ENCODE measurements around the gene WASF1. TPM values are rescaled to one million over a fixed set of nuclear protein-coding genes. Genes with fewer than 3 reads are reported as not detected.

Gene WASF1
- total and polyA plus RNA-seq, 2 donors (not counting 3 experiments of a cell fraction or from before 2014, with no cell fraction given): 20.9 to 27.5 TPM

DNA sequence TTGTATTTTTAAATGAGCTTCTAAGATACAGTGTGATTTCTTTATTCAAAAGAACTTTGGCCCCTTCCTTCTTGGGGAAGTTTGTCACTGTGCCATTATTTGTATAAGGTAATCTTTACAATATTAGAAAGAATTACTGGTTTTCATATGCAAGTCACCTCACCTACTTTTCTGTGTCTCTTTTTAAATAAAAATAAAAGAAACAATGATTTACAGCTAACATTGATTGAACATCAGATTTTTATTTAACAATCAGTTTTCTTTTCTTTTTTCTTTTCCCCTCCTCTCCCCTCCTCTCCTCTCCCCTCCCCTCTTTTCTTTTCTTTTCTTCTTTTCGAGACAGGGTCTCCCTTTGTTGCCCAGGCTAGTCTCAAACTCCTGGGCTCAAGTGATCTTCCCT, 46.8 kb upstream of the WASF1 start:
- Histone ChIP-seq H3K4me2 (ENCODE audit: insufficient read depth, low read length) (no peak overlapping the region), H2AFZ (ENCODE audit: low read depth, low read length) (no peak overlapping the region), H3K4me1 (ENCODE audit: control insufficient read depth, extremely low read depth, insufficient read depth, low read length) (no peaks in the 10 kb centered on the region), H3K9ac (replicated peaks; ENCODE audit: extremely low read depth, insufficient read depth, low read length) (no peak overlapping the region), H4K20me1 (replicated peaks; ENCODE audit: control insufficient read depth, extremely low read depth, insufficient read depth, low read length) (no peaks in the 10 kb centered on the region), H3K36me3 (ENCODE audit: control insufficient read depth in 2 of 2, extremely low read depth in 1 of 2, insufficient read depth in 2 of 2, low read length in 2 of 2) (peaks cover 0 to 2% of the 10 kb centered on the region in 2 experiments), H3K27me3 (ENCODE audit: control insufficient read depth in 2 of 2, insufficient read depth in 2 of 2, low read length in 2 of 2) (no peaks in the 10 kb centered on the region), H3K9me3 (replicated peaks; ENCODE audit: control insufficient read depth, insufficient read depth, low read length) (no peaks in the 10 kb centered on the region), H3K4me3 (replicated peaks in 1 of 3; ENCODE audit: insufficient read depth in 1 of 3, low read depth in 1 of 3, low read length in 3 of 3) (no peak overlapping the region), H3K79me2 (ENCODE audit: control insufficient read depth, insufficient read depth, low read length) (no peaks in the 10 kb centered on the region), H3K9me1 (replicated peaks; ENCODE audit: control insufficient read depth, extremely low read depth, insufficient read depth, low read length) (no peaks in the 10 kb centered on the region), H3K27ac (ENCODE audit: insufficient read depth, low read depth, low read length) (no peak overlapping the region)
- CTCF ChIA-PET: no interaction called here
- TF ChIP-seq EZH2 (IDR thresholded peaks at IDR 0.05; ENCODE audit: borderline replicate concordance, low read depth, low read length, severe bottlenecking): no peak
- no peak for TF ChIP-seq FOS (IDR thresholded peaks at IDR 0.05; ENCODE audit: borderline replicate concordance, insufficient read depth, low read length)
- TF ChIP-seq, protein P1, sequence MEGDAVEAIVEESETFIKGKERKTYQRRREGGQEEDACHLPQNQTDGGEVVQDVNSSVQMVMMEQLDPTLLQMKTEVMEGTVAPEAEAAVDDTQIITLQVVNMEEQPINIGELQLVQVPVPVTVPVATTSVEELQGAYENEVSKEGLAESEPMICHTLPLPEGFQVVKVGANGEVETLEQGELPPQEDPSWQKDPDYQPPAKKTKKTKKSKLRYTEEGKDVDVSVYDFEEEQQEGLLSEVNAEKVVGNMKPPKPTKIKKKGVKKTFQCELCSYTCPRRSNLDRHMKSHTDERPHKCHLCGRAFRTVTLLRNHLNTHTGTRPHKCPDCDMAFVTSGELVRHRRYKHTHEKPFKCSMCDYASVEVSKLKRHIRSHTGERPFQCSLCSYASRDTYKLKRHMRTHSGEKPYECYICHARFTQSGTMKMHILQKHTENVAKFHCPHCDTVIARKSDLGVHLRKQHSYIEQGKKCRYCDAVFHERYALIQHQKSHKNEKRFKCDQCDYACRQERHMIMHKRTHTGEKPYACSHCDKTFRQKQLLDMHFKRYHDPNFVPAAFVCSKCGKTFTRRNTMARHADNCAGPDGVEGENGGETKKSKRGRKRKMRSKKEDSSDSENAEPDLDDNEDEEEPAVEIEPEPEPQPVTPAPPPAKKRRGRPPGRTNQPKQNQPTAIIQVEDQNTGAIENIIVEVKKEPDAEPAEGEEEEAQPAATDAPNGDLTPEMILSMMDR (IDR thresholded peaks at IDR 0.05; ENCODE audit: extremely low read depth in 1 of 2, insufficient read depth in 1 of 2, low read depth in 1 of 2, low read length in 2 of 2): no peak
- no peak for TF ChIP-seq POLR2A (IDR thresholded peaks at IDR 0.05; ENCODE audit: low read depth, low read length)
- TF ChIP-seq POLR2AphosphoS5 (IDR thresholded peaks at IDR 0.05; ENCODE audit: insufficient read depth, low read depth, low read length): no peak
- no peak for TF ChIP-seq JUN (IDR thresholded peaks at IDR 0.05; ENCODE audit: borderline replicate concordance, insufficient read depth, insufficient read length, low read depth)
- TF ChIP-seq GATA2 (IDR thresholded peaks at IDR 0.05; ENCODE audit: insufficient read depth, insufficient read length, low read depth, low read length): no peak
- no peak for TF ChIP-seq MYC (IDR thresholded peaks at IDR 0.05; ENCODE audit: low read depth, low read length)
- TF ChIP-seq, protein P2, sequence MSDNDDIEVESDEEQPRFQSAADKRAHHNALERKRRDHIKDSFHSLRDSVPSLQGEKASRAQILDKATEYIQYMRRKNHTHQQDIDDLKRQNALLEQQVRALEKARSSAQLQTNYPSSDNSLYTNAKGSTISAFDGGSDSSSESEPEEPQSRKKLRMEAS (IDR thresholded peaks at IDR 0.05; ENCODE audit: insufficient read depth, insufficient read length): no peak
- dilution Hi-C loops (cut with MboI; ENCODE audit: extremely low pct_ligation_motif_present, low sequenced_read_pairs) (no loop called here), intact Hi-C loops (cut with micrococcal nuclease) (no loop called here)
- FAIRE-seq: no peak
- no peak for DNase-seq (ENCODE audit: low read depth, low spot score)
- BruUV-seq (replicated peaks): no TSS peak
- POLR2A ChIA-PET: no interaction called here
